Endothelial cell (in vitro differentiated cells): ENCODE measurements around the gene GPRASP2. TPM values are rescaled to one million over a fixed set of nuclear protein-coding genes. Genes with fewer than 3 reads are reported as not detected.
"Not testable (repeated sequence)": the region's sequence is repeated elsewhere in the genome, so short reads cannot be mapped to it uniquely, and the experiment has no call there.

ENCODE experiments used
- DNase-seq: peaks from one replicate; pipeline ENCODE4 v3.0.0; 2021; ENCODE audit warnings: low spot score
- H3K27ac Mint-ChIP-seq: one replicate; pipeline ENCODE4 v1.8.0; 2021; ENCODE audit warnings: mixed read lengths, inconsistent platforms; ENCODE audit not compliant: unreplicated experiment
- H3K27me3 Mint-ChIP-seq: one replicate; pipeline ENCODE4 v1.8.0; 2021; ENCODE audit warnings: mild to moderate bottlenecking, moderate library complexity, mixed read lengths, inconsistent platforms; ENCODE audit not compliant: unreplicated experiment
- H3K36me3 Mint-ChIP-seq: one replicate; pipeline ENCODE4 v1.8.0; 2021; ENCODE audit warnings: mild to moderate bottlenecking, low read depth, mixed read lengths, inconsistent platforms; ENCODE audit not compliant: unreplicated experiment
- H3K4me1 Mint-ChIP-seq: one replicate; pipeline ENCODE4 v1.8.0; 2021; ENCODE audit warnings: mild to moderate bottlenecking, mixed read lengths, inconsistent platforms; ENCODE audit not compliant: unreplicated experiment
- H3K4me3 Mint-ChIP-seq: one replicate; pipeline ENCODE4 v1.8.0; 2021; ENCODE audit warnings: mild to moderate bottlenecking, mixed read lengths, inconsistent platforms; ENCODE audit not compliant: unreplicated experiment
- H3K9me3 Mint-ChIP-seq: one replicate; pipeline ENCODE4 v1.8.0; 2021; ENCODE audit warnings: mixed read lengths, inconsistent platforms; ENCODE audit not compliant: unreplicated experiment
- total RNA-seq: library from RNA; stranded (reverse); fragmentation: NEBNext Ultra II Directional; extraction: Animal tissue kit (Norgen Biotek cat#: 25700); gene quantifications from one replicate; pipeline ENCODE4 v1.2.1, GENCODE V29; 2021; ENCODE audit not compliant: unreplicated experiment
- TF ChIP-seq, protein P1 (sequence below): fragments of 200-600 bp; sonication (generic); IDR thresholded peaks from one replicate; pipeline ENCODE4 v1.5.0; 2021; ENCODE audit warnings: antibody characterized with exemption; ENCODE audit not compliant: unreplicated experiment

The GPRASP2 gene
- total RNA-seq, 1 donor from 2014 or later = 17.3 TPM

DNA sequence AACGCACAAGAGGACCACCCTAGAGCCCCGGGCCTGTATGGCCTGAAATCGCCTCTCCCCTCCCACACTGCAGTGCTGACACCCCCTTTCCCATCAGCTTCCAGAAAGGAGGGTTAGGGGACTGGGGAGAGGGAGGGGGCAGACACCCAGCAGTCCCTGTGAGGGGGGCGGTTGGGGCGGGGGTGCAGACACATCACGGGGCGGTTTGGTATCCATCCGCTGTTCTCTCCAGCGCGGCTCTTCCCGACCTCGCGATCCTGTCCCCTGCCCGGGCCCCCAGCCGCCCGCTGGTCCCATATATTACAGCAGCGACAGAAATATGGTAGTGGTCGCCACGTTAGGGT, 404 bp upstream of the GPRASP2 start:
- Mint-ChIP-seq H3K27me3 (peaks cover 5% of the 10 kb centered on the region), H3K4me3 (no peak overlapping the region), H3K27ac (no peak overlapping the region), H3K4me1 (no peaks in the 10 kb centered on the region), H3K9me3 (no peaks in the 10 kb centered on the region), H3K36me3 (no peaks in the 10 kb centered on the region)
- TF ChIP-seq, protein P1, sequence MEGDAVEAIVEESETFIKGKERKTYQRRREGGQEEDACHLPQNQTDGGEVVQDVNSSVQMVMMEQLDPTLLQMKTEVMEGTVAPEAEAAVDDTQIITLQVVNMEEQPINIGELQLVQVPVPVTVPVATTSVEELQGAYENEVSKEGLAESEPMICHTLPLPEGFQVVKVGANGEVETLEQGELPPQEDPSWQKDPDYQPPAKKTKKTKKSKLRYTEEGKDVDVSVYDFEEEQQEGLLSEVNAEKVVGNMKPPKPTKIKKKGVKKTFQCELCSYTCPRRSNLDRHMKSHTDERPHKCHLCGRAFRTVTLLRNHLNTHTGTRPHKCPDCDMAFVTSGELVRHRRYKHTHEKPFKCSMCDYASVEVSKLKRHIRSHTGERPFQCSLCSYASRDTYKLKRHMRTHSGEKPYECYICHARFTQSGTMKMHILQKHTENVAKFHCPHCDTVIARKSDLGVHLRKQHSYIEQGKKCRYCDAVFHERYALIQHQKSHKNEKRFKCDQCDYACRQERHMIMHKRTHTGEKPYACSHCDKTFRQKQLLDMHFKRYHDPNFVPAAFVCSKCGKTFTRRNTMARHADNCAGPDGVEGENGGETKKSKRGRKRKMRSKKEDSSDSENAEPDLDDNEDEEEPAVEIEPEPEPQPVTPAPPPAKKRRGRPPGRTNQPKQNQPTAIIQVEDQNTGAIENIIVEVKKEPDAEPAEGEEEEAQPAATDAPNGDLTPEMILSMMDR = no peak
- no peak for DNase-seq

DNA sequence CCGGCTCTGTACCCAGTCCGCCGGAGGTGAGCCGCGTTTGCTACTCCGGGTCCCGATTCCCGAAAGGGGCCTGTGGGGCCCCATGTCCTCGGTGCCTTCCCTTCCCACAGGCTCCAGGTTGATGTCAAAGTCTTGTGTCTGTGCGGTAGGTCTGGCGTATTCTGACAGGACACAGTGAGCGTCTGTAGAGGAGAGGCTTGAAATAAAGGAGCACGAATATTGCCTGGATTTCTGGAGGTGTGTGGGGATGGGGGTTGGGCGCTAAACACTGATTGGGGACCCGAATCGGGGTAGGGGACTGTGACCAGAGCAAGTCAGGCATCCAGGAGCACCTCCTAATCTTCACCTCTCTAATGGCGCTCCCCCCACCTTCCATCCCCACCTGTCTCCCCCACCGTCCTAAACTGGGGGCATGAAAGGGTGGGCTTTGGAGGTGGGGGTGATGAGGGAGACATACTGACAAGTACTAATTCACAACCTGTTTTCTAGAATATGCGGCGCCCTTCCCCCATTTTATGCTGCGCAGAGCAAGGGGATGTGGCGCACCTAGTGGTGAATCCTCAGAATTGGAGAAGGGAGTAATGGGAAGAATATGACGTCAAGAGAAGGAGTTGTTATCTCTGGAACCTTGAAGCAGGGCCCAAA, 855 bp downstream of the GPRASP2 start:
- no peaks in the 10 kb centered on the region for H3K36me3 Mint-ChIP-seq
- no peak overlapping the region for H3K27ac Mint-ChIP-seq
- H3K27me3 Mint-ChIP-seq = peaks cover 5% of the 10 kb centered on the region
- peak overlapping the region; percentile 91 for H3K4me3 Mint-ChIP-seq
- TF ChIP-seq, protein P1 = peak; percentile 57
- DNase-seq = peak; percentile 33
- H3K9me3 Mint-ChIP-seq = no peaks in the 10 kb centered on the region
- no peaks in the 10 kb centered on the region for H3K4me1 Mint-ChIP-seq

DNA sequence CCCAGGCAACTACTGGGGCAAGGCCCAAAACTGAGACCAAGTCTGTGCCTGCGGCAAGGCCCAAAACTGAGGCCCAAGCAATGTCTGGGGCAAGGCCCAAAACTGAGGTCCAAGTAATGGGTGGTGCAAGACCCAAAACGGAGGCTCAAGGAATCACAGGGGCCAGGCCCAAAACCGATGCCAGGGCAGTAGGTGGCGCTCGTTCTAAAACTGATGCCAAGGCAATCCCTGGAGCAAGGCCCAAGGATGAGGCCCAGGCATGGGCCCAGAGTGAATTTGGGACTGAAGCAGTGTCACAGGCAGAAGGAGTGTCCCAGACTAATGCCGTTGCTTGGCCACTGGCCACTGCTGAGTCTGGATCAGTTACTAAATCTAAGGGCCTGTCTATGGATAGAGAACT, 2.7 kb downstream of the GPRASP2 start:
- TF ChIP-seq, protein P1 = no peak
- no peaks in the 10 kb centered on the region for H3K9me3 Mint-ChIP-seq
- H3K27me3 Mint-ChIP-seq = peaks cover 5% of the 10 kb centered on the region
- H3K4me3 Mint-ChIP-seq = no peak overlapping the region
- no peaks in the 10 kb centered on the region for H3K4me1 Mint-ChIP-seq
- no peaks in the 10 kb centered on the region for H3K36me3 Mint-ChIP-seq
- no peak for DNase-seq
- H3K27ac Mint-ChIP-seq = no peak overlapping the region

DNA sequence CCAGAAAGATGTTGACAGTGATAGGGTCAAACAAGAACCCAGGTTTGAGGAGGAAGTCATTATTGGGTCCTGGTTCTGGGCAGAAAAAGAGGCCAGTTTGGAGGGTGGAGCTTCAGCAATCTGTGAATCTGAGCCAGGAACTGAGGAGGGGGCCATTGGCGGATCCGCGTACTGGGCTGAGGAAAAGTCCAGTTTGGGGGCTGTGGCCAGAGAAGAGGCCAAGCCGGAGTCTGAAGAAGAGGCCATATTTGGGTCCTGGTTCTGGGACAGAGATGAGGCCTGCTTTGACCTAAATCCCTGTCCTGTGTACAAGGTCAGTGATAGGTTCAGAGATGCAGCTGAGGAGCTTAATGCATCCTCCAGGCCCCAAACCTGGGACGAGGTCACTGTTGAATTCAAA, 3.7 kb downstream of the GPRASP2 start:
- peaks cover 7% of the 10 kb centered on the region for H3K27me3 Mint-ChIP-seq
- no peak overlapping the region for H3K4me3 Mint-ChIP-seq
- no peak overlapping the region for H3K27ac Mint-ChIP-seq
- H3K4me1 Mint-ChIP-seq = peaks cover 8% of the 10 kb centered on the region
- TF ChIP-seq, protein P1 = no peak
- DNase-seq = no peak
- H3K36me3 Mint-ChIP-seq = no peaks in the 10 kb centered on the region
- H3K9me3 Mint-ChIP-seq = no peaks in the 10 kb centered on the region

DNA sequence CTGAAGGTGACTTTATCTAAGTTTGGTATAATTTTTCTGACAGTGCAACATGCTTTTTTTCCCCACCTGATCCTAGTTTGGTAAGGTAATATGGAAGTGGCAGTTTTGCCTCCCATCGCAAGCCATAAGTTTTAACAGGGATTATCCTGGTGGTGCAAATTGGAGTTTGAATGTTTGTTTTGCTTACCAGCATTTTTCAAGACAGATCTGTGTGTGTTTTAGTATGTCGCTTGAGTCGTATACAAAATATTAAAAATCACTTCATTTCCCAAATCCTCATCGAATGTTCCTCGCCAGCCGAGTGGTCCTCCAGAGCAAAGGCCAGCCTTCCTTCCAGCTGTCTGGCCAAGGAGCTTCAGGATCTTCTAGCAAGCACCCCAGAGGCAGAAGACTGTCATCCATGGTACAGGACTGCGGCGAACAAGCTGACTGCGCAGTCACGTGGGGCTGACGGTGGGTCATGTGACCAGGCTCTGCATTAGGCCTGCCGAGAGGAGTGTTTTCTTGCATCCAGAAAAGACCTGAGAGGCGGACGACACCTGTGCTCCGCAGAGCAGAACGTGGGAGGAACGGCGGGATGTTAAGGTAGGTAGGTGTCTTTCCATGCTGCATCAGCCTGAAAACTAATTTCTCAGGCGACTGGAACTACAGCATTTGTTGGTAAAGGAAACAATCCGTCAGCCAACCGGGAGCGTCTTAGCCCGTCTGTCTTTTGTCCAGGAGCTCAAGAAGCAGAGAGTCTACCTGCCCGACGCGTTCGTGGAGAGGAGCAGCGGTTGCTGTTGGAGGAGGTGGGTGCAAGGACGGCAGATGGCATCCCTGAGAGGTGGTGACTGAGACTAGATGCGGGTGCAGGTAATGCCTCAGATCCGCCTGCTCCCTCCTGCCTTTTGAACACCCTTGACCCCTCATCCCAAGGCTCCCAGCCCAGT, 8.3 kb downstream of the GPRASP2 start, which contains the start of gene GPRASP3:
Gene GPRASP3, plus strand, starts transcription at position 507 of the 932 bp plus-strand sequence. CDS start 28,253 bp downstream, outside the sequence.
- peak; percentile 57 for DNase-seq
- H3K27ac Mint-ChIP-seq = peak within 1 kb of the TSS; percentile 43
- peak within 1 kb of the TSS; percentile 96 for H3K4me3 Mint-ChIP-seq
- H3K36me3 Mint-ChIP-seq = no peaks in the 10 kb centered on the region
- H3K4me1 Mint-ChIP-seq = peaks cover 12% of the 10 kb centered on the region
- H3K9me3 Mint-ChIP-seq = no peaks in the 10 kb centered on the region
- peaks cover 5% of the 10 kb centered on the region for H3K27me3 Mint-ChIP-seq
- TF ChIP-seq, protein P1 = no peak

DNA sequence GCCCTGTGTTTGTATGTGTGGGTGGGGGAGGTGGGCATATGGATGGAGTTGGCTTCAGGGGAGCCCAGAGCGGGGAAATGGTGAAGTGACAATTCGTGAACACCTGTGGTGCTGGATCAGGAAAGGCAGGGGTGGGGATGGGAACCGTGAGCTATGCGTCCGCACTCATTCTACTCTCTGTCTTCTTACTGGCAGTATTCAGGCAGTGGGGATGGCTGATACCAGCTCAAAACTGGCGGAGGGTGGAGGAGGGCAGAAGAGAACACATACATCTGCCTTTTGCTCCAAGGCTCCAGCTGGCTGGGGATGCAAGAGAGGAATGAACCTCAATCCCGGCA, 8.9 kb downstream of the GPRASP2 start:
- H3K36me3 Mint-ChIP-seq, H3K27me3 Mint-ChIP-seq, DNase-seq, H3K27ac Mint-ChIP-seq, H3K9me3 Mint-ChIP-seq: not testable (repeated sequence)
- Mint-ChIP-seq H3K4me3 (peak overlapping the region; percentile 96), H3K4me1 (peaks cover 12% of the 10 kb centered on the region)
